Vagina (tissue), 1 donor: Measurements from ENCODE around the gene USP17L22. TPM values are rescaled to one million over a fixed set of nuclear protein-coding genes. Genes with fewer than 3 reads are reported as not detected.

ENCODE experiments used
- total RNA-seq: library from RNA; depleted of rRNA; stranded (reverse); fragments of >200 nt; gene quantifications from one replicate; pipeline ENCODE4 v1.2.3, GENCODE V29; 2016

The USP17L22 gene
- total RNA-seq, 1 donor from 2014 or later = not detected

Other genes with a start within 250 kb of the USP17L22 start
- not detected for gene FAM90A26, start 97.2 kb upstream of the USP17L22 start, total RNA-seq
- gene USP17L10, start 57.0 kb upstream of the USP17L22 start, total RNA-seq = not detected
- not detected for gene USP17L11, start 52.2 kb upstream of the USP17L22 start, total RNA-seq
- not detected for gene USP17L12, start 47.5 kb upstream of the USP17L22 start, total RNA-seq
- gene USP17L13, start 42.7 kb upstream of the USP17L22 start, total RNA-seq = not detected
- gene USP17L15, start 33.2 kb upstream of the USP17L22 start, total RNA-seq = not detected
- gene USP17L17, start 23.7 kb upstream of the USP17L22 start, total RNA-seq = not detected
- not detected for gene USP17L18, start 19.0 kb upstream of the USP17L22 start, total RNA-seq
- gene USP17L19, start 14.2 kb upstream of the USP17L22 start, total RNA-seq = not detected
- gene USP17L20, start 9.5 kb upstream of the USP17L22 start, total RNA-seq = not detected
- gene USP17L21, start 4.7 kb upstream of the USP17L22 start, total RNA-seq = not detected
- gene USP17L24, start 57.5 kb downstream of the USP17L22 start, total RNA-seq = not detected
- gene USP17L25, start 62.3 kb downstream of the USP17L22 start, total RNA-seq = not detected
- gene USP17L26, start 67.0 kb downstream of the USP17L22 start, total RNA-seq = not detected
- not detected for gene USP17L5, start 71.8 kb downstream of the USP17L22 start, total RNA-seq
- gene USP17L27, start 76.5 kb downstream of the USP17L22 start, total RNA-seq = not detected
- gene USP17L28, start 81.3 kb downstream of the USP17L22 start, total RNA-seq = not detected
- not detected for gene USP17L29, start 86.0 kb downstream of the USP17L22 start, total RNA-seq
- not detected for gene USP17L30, start 95.5 kb downstream of the USP17L22 start, total RNA-seq
- not detected for gene DEFB131A, start 176.8 kb downstream of the USP17L22 start, total RNA-seq